ENCODE measurements around the gene STEAP2.

The STEAP2 gene

GRCh38 chr7:90272242-90272641, 60.7 kb downstream of the STEAP2 start:
- no peak for DNase-seq (ENCODE audit: extremely low read depth, low read depth)
- H3K4me3 ChIP-seq (replicated peaks; ENCODE audit: low read depth, low read length), result no peak overlapping the region
- TF ChIP-seq CTCF (IDR thresholded peaks at IDR 0.05; ENCODE audit: low read depth, low read length, missing control alignments), result no peak

- no peak for DNase-seq (ENCODE audit: extremely low read depth, low read depth)
- H3K4me3 ChIP-seq (replicated peaks; ENCODE audit: low read depth, low read length), result no peak overlapping the region
- TF ChIP-seq CTCF (IDR thresholded peaks at IDR 0.05; ENCODE audit: low read depth, low read length, missing control alignments), result no peak
Observed at GRCh38 chr7:90274161-90274560, 62.6 kb downstream of the STEAP2 start.

- no peak overlapping the region for H3K4me3 ChIP-seq (replicated peaks; ENCODE audit: low read depth, low read length)
- DNase-seq (ENCODE audit: extremely low read depth, low read depth), result no peak
- TF ChIP-seq CTCF (IDR thresholded peaks at IDR 0.05; ENCODE audit: low read depth, low read length, missing control alignments), result no peak
Observed at GRCh38 chr7:90276033-90276728, 64.6 kb downstream of the STEAP2 start.
